Stomach (tissue), 4 donors: ENCODE results near the gene DHRS7B.

Source experiments
- POLR2A ChIP-seq, 4 donors: fragments of 450-650 bp; IDR thresholded peaks; one replicate each; pipeline ENCODE4 v1.6.1; 2016; ENCODE audit warnings: antibody characterized with exemption in 4 of 4, control low read depth in 2 of 4, mild to moderate bottlenecking in 1 of 4, moderate library complexity in 1 of 4
- TF ChIP-seq, protein P1 (sequence below), 7 experiments: fragments of 450-650 bp in 4 of 7; fragments of 200-600 bp in 3 of 7; sonication (generic) in 3 of 7; IDR thresholded peaks; one replicate each; pipeline ENCODE4 v1.5.1; 2016 to 2019; ENCODE audit warnings: antibody characterized with exemption in 7 of 7, control low read depth in 2 of 7, mild to moderate bottlenecking in 1 of 7

DNA sequence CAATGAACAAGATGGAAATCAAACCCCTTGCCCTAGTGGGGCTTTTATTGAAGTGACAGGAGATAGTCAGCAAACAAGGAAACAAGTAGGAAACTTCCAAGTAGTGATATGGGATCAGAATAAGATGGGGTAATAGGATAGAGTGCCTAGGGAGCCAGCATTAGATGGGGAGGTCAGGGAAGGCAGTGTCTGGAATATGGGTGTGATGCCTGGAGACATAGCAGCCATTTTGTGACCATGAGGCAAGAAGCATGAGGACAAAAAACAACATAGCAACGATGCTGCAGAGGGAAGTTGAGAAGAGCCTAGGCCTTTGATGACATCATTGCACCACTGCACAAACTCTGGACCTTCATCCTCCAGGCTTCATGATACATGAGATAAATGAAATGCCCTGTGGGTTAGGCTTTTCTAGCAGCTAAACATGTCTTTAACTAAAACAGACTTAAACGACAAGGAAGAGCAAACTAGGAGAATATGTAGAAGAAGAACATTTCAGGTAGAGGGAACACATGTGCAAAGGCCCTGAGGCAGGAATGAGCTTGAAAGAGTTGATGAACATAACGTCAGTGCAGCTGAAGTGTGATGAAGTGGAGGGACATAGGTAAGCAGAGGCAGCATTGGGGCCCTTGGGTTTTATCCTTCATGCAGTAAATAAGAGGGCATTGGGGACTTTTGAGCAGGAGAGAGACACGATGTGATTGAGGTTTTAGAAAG, 105.4 kb downstream of the DHRS7B start:
- TF ChIP-seq, protein P1, sequence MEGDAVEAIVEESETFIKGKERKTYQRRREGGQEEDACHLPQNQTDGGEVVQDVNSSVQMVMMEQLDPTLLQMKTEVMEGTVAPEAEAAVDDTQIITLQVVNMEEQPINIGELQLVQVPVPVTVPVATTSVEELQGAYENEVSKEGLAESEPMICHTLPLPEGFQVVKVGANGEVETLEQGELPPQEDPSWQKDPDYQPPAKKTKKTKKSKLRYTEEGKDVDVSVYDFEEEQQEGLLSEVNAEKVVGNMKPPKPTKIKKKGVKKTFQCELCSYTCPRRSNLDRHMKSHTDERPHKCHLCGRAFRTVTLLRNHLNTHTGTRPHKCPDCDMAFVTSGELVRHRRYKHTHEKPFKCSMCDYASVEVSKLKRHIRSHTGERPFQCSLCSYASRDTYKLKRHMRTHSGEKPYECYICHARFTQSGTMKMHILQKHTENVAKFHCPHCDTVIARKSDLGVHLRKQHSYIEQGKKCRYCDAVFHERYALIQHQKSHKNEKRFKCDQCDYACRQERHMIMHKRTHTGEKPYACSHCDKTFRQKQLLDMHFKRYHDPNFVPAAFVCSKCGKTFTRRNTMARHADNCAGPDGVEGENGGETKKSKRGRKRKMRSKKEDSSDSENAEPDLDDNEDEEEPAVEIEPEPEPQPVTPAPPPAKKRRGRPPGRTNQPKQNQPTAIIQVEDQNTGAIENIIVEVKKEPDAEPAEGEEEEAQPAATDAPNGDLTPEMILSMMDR (IDR thresholded peaks at IDR 0.05), result no peak
- TF ChIP-seq POLR2A (IDR thresholded peaks at IDR 0.05), result no peak
